ENCODE measurements around the gene ADAM12. TPM values are rescaled to one million over a fixed set of nuclear protein-coding genes. Genes with fewer than 3 reads are reported as not detected.

Gene ADAM12
- total and polyA plus RNA-seq, 10 donors, result 0.51 to 7.0 (median 1.0) TPM

- H3K4me3 ChIP-seq, result no peak overlapping the region
- H3K9me3 ChIP-seq, result peaks cover 0 to 18% (median 12%) of the 10 kb centered on the region in 8 donors
- TF ChIP-seq CTCF (IDR thresholded peaks at IDR 0.05 in 8 of 11, conservative IDR thresholded peaks at IDR 0.05 in 3 of 11) (no peak), POLR2AphosphoS5 (IDR thresholded peaks at IDR 0.05) (no peak), POLR2A (IDR thresholded peaks at IDR 0.05) (no peak)
- H3K27ac ChIP-seq, result no peak overlapping the region
- no peak for DNase-seq
- H3K4me1 ChIP-seq, result peaks cover 0 to 18% (median 0%) of the 10 kb centered on the region in 6 donors
- intact Hi-C loops (cut with DNase I; ENCODE audit: low total_unique reads), result no loop called here
- no peaks in the 10 kb centered on the region for H3K36me3 ChIP-seq
- H3K27me3 ChIP-seq (replicated peaks in 1 of 7), result peaks cover 0 to 7% (median 0%) of the 10 kb centered on the region in 7 donors
- WGBS, 5 donors, result 32 to 93% (median 68%) methylated on average over 3 of the region's 3 CpGs
Measured at GRCh38 chr10:126155528-126155927, 232.7 kb downstream of the ADAM12 start.

- Histone ChIP-seq H3K9me3 (peaks cover 0 to 23% (median 18%) of the 10 kb centered on the region in 8 donors), H3K27ac (no peak overlapping the region), H3K4me1 (peaks cover 0 to 18% (median 0%) of the 10 kb centered on the region in 6 donors), H3K4me3 (no peak overlapping the region), H3K27me3 (replicated peaks in 1 of 7) (peaks cover 0 to 7% (median 0%) of the 10 kb centered on the region in 7 donors), H3K36me3 (no peaks in the 10 kb centered on the region)
- intact Hi-C loops (cut with DNase I; ENCODE audit: low total_unique reads), result no loop called here
- WGBS, 5 donors, result 43 to 82% (median 64%) methylated on average over 2 of the region's 2 CpGs
- no peak for DNase-seq
- TF ChIP-seq POLR2A (IDR thresholded peaks at IDR 0.05) (no peak), CTCF (IDR thresholded peaks at IDR 0.05 in 8 of 11, conservative IDR thresholded peaks at IDR 0.05 in 3 of 11) (no peak), POLR2AphosphoS5 (IDR thresholded peaks at IDR 0.05) (no peak)
Measured at GRCh38 chr10:126153711-126154628, 234.3 kb downstream of the ADAM12 start.

- WGBS, 5 donors, result 46 to 56% (median 49%) methylated on average over 7 of the region's 7 CpGs
- intact Hi-C loops (cut with DNase I; ENCODE audit: low total_unique reads), result no loop called here
- Histone ChIP-seq H3K4me1 (no peaks in the 10 kb centered on the region), H3K27ac (no peak overlapping the region), H3K27me3 (replicated peaks in 1 of 7) (no peaks in the 10 kb centered on the region), H3K36me3 (no peaks in the 10 kb centered on the region), H3K4me3 (no peak overlapping the region), H3K9me3 (peaks cover 0 to 23% (median 18%) of the 10 kb centered on the region in 8 donors)
- no peak for TF ChIP-seq POLR2AphosphoS5 (IDR thresholded peaks at IDR 0.05)
- TF ChIP-seq POLR2A (IDR thresholded peaks at IDR 0.05), result no peak
- no peak for TF ChIP-seq CTCF (IDR thresholded peaks at IDR 0.05 in 8 of 11, conservative IDR thresholded peaks at IDR 0.05 in 3 of 11)
- DNase-seq, result no peak
Measured at GRCh38 chr10:126147866-126148587, 240.2 kb downstream of the ADAM12 start.

- WGBS, 5 donors, result 88 to 96% (median 90%) methylated on average over 6 of the region's 6 CpGs
- Histone ChIP-seq H3K4me1 (no peaks in the 10 kb centered on the region), H3K4me3 (no peak overlapping the region), H3K9me3 (peaks cover 0 to 18% (median 16%) of the 10 kb centered on the region in 8 donors), H3K36me3 (no peaks in the 10 kb centered on the region), H3K27ac (no peak overlapping the region), H3K27me3 (replicated peaks in 1 of 7) (no peaks in the 10 kb centered on the region)
- no peak for DNase-seq
- TF ChIP-seq POLR2A (IDR thresholded peaks at IDR 0.05) (no peak), CTCF (IDR thresholded peaks at IDR 0.05 in 8 of 11, conservative IDR thresholded peaks at IDR 0.05 in 3 of 11) (no peak), POLR2AphosphoS5 (IDR thresholded peaks at IDR 0.05) (no peak)
- intact Hi-C loops (cut with DNase I; ENCODE audit: low total_unique reads), result no loop called here
Measured at GRCh38 chr10:126146771-126147170, 241.5 kb downstream of the ADAM12 start.

Data from spleen (tissue), 11 donors.